Activated CD8-positive, alpha-beta memory T cell treated with anti-CD3 and anti-CD28 coated beads, Interleukin-2, amount 50 U/mL, for 1 hour (primary cell): ENCODE data around the gene TSPAN3.

ENCODE experiments used
- DNase-seq: peaks from one replicate; pipeline ENCODE4 v3.0.0-alpha.2; 2020; ENCODE audit errors: extremely low read depth

The TSPAN3 gene

DNA sequence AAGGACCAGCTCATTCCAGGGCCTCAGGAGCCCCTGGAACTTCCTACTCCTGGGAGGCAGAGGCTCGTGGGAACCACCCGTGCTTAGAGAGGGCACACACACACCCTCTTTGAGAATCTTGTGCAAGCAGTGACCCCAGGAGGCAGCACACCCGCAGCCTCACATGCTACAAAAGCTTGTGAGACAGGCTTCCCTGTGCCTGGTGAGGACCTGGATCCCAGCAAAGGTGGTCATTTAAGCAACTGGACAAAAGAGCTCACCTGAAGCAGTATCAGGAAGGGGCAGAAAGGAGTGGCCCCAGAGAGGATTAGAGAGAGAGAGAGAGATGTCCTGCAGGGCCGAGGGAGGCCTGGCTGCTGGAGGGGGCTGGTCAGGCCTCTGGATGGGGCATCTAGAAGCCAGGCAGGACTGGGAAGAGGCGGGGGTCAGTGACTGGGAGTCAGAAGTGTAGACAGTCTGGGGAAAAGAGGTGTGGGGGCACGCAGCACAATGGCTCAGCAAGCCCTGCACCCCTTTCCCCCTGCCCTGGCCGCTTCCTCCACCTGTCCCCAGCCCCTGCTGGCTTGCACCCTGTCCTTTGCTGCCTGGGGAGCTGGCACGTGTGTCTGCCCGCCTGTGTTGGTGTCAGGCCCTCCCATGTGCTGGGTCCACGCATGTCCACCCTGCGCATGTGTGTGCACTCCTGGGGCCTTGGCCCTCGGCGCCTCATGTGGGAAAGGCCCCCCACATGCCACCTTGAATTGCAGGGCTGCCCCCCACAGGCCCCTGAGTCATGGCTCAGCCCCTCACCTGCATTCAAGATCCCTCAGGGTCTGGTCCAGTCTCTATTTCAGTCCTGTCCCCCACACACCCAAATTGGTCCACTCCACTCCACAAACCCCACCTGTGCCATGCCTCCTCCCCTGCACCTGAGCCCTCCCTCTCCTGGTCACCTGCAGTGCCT, 36.9 kb downstream of the TSPAN3 start:
- no peak for DNase-seq

DNA sequence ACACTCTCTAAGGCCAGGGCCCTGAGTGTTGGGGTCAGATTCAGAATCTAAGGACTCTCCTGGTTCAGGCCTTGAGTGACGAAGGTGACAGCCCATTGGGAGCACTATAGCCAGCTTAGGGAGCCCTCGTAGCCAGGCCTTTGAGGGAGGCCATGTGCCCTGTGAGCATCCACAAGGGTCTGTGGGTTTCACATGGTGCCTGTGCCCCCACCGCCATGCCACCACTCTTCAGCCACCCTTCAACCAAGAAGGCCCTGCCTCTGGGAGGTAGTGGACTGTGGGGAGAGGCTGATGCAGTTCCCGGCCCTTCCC, 37.5 kb downstream of the TSPAN3 start:
- DNase-seq = no peak

DNA sequence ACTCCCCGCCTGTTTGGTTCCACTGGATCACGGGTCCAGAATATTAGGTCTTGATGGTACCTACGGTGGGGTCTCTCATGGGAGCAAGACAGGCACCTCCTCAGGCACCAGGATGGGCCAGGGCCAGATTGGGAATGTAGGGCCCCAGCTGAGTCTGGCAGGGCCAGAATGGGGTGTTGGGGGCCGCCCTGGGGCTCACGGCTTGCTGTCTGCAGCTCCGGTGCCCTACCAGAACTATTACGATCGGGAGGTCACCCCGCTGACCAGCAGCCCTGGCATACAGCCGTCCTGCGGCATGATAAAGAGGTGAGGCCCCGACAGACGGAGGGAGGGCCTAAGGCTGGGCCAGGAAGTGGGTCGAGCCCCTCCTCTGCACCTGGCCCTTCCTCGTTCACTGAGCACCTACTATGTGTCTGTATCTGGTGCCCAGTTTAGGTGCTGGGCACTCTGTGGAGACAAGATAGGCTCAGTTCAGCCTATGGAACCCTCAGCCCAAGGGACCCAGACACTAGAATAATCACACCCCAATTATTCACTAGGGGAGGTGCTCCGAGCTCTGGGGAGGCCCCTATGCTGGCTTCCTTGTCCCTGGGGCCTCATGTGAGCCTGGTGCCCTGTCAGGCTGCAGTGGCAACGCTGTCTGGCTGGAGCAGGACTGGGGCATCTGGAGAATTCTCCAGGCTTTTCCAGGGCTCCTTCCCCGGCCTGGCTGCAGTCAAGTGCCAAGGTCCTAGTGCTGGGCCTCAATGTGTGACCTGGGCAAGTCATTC, 38.1 kb downstream of the TSPAN3 start:
- DNase-seq = no peak

DNA sequence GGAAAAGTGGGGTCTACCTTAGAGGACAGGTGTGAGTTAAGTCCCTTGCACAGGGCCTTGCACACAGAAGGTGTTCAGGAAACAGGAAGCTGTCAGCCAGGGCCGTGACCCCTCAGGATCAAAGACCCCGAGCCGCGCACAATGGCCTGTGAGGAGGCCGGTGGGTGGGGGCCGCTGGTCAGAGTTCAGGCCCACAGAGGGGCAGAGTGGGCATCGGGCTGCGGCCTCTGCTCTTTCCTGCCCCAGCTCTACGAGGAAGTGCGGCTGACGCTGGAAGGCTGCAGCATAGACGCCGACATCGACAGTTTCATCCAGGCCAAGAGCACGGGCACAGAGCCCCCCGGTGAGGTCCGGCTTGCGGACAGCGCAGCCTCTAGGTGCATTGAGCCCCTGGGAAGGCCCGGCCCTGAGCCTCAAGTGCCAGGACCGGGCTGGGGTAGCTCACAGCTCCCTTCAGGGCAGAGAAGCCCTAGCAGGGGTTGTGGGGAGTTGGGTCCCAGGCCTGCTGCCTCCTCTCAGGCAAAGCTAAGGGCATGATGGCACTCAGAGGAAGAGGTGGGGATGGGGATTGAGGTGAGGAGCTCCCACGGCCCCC, 38.8 kb downstream of the TSPAN3 start:
- DNase-seq = no peak

DNA sequence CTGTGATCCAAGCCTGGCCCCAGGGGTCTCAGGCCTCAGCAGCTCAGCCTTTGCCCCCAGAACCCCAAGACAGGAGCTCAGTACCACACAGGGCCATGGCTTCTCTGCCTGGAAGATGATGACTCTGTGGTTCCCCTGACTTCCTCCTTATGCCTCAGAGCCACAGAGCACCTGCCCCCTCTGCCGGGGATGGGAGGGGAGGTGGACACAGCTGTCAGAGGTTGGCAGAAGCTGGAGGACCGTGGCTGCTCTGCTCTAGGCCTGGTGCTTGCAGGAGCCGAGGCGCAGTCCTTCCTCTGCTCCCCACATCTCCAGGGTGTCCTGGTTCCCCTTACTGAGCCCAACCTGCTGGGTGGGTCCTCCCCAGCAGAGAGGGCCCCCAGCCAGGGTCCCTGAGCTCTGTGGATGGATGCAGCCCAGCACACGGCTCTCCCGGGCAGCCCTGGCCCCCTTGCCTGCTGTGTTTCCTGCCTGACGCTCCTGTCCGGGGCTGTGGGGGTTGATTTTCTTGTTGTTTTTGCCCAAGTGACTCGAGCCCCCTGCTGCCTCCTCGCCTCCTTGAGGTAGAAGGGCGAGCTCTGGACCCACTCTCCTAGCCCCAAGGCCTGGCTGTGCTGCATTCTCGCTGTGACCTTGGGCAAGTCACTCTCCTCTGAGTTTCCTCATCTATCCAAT, 39.4 kb downstream of the TSPAN3 start:
- DNase-seq = no peak

DNA sequence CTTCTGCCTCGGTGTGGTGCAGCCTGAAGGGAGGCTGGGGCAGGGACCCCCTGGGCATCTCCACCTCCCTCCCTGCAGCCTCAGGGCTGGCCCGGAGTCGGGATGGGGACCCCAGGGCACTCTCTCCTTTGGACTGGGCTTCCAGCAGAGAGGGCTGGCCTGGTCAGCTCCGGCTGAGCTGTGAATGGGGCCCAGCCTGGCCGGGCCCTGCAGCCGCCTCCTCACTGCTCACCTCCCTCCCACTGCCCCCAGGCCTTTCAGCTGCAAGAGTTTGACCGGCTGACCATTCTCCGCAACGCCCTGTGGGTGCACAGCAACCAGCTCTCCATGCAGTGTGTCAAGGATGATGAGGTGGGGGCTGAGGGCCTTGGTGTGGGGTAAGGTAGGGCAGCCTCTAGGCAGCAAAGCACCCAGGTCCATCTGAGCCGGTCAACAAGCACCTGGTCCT, 40.0 kb downstream of the TSPAN3 start:
- DNase-seq = no peak

DNA sequence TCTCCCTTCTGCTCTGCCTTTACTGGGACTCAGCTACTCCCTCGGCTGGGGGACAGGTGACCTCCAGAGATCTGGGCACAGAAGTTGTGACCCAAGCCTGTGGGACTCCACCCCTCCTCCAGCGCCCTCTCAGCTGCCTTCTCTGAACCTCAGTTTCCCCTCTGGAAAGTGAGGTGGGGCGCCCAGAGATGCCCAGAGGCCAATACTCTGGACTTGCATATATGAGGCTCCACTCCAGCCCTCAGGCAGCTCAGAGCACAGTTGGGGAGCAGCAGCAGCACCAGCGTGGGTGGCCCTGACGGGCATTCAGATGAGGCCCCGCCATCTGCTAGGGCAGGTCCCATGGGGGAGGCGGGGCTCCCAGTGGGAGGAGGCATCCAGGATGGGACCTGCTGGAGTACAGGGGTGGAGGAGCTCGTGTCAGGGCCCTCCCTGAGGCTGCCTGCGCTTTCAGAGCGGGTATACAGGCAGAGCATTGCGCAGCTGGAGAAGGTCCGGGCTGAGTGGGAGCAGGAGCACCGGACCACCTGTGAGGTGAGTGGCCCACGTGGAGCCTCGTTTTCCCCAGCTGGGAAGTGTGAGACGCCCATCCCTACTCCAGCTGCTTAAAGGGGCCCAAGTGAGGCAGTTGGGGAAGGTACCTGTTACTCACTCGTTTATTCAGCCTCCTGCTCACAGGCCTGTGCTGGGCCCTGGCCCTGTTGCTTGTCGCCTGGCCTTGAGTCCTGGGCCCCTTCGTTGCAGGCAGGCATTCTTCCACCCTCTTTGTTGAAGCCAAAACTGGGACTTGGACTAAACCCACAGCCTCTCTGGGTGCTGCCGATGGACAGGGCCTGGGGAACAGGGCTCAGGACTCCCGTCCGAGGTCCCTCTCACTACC, 40.6 kb downstream of the TSPAN3 start:
- no peak for DNase-seq

DNA sequence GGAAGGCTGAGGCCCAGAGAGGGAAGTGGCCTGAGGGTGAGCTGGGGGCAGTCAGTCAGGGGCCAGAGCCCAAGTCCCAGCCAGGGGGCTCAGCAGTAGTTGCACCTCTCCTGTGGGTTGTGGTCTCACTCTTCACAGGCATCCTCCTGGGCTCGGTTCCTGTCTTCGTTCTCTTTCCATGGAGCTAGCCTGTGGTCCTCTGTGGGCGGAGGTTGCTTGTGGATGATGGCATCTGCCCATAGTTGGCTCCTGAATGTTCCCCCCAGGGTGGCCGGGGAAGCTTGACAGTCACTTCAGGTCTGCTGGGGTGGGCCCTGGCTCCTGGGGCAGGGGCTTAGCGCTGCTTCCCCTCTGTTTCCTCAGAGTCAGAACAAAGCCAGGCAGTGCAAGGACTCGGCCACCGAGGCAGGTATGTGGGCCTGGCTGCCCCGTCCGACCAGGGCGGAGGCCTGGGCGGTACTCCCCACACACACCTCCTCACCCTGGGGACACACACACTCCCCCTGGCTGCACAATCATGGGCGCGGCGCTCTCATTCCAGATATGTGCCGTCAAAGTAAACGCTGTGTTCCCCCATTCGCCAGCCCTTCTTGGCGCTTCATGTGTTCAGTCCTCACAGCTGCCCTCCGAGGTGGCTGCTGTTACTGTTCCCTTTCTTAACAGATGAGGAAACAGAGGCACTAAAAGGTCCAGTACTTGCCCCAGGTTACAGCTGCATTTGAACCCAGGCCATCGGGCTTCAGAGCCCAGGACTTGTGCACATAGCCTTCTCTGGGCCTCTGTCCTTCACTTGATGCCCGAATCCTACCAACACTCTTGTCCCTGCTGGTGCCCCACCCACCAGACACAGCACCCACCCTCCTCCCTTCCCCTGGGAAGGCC, 41.5 kb downstream of the TSPAN3 start:
- DNase-seq = no peak

DNA sequence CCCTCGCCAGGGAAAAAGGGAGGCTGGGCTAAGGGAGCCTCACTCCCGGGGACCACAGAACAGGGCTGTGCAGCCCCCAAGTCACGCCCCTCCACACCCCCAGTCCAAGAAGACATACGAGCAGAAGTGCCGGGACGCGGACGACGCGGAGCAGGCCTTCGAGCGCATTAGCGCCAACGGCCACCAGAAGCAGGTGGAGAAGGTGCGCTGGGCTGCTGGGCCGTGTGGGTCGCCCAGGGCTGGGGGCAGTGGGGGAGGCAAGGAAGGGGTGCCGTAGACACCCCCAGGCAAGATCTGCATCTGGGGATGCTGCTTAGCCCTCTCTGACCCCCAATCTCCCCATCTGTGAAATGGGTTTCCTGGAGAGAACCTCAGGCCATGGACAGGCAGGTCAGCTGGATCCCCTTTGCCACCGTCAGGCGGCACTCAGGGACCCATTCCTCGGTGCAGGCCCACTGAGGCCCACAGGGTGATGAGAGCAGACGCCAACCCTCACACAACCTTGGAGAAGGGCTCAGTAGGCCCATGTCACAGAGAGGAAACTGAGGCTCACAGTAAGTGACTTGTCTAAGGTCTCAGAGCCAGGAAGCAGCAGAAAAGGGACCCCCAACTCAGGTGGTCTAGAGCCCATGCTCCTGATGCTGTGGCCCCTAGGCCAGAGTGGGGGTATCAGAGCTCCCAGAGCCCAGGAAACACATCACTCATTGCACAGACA, 42.3 kb downstream of the TSPAN3 start:
- no peak for DNase-seq

DNA sequence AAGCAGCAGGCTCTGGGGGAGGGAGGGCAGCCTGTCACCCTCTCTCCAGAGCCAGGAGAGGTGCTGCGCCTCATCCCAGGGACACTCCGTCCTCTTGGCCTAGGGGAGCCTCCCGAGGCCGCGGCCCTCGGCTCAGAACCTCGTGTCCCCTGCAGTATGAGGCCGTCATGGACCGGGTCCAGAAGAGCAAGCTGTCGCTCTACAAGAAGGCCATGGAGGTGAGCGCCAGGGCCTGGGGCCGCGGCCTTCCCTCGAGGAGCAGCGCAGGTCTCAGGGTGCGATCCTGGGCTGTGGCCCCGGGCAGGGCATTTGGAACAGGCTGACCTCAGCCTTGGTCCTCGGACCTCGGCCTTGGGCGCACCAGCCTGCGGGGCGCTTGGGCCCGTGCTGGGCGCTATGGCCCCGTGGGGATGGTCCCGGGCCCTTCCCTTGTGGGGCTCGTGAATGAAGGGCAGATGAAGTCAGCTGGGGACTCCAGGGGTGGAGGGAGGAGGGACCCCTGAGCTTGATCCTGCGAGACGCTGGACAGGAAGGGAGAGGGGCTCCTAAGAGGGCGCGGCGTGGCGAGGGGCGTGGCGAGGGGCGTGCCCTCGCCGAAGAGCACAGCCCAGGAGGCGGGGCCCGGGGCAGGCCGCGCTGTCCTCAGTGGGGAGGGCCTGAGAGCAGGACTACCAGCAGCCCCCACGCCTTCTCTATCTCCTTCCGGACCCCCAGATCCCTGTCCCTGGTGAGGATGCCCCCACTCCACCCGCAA, 43.0 kb downstream of the TSPAN3 start:
- no peak for DNase-seq

DNA sequence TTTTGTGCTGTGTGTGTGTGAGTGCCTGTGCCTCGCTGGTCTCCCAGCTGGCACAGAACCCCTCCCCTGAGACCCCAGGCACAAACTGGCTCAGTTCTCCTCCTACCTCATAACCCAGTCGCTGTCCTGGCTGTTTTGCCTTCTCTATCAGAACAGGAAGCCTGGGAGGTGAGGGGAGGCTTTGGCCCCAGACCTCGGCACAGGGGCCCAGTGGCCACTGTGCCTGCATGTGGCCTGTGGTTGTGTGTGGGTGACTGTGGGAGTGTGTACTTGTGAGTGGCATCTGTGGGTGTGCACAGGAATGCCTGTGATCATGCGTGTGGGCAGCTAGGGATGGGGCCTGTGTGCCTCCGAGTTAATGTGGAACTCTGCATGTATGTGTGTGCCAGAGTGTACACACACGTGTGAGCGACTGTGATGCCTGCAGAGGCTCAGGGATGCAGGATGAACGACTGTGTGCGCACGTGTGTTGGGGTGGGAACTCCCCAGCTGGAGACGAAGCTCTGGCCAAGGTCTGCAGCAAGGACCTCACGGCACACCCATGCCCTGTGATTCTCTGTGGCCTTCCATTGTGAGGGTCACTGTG, 43.7 kb downstream of the TSPAN3 start:
- no peak for DNase-seq

DNA sequence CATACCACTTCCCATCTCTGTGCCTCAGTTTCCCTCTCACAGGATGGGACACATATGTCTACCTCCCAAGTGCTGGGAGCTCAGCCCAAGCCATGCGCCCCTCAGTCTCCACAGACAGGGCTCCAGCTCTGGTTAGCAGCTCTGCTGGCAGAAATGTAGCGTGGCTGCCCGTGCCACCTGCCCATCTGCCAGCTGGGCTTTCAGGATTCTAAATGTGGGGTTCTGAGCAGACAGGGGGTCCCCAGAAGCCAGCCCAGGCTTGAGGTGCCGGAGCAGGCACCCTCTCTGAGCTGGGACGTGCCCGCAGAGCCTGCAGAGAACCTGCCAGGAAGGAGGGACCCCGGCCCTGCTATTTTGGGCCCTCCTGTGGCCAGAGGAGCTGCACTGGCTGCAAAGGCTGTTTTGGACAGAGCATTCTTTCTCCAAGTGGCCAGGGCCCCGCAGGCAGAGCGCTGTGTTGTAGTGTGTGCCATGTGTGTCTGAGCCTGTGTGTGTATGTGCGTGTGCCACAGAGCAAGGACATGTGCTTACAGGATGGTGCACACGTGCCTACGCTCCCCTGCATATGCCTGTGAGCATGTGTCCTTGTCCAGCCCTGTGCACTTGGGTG, 44.3 kb downstream of the TSPAN3 start:
- no peak for DNase-seq

DNA sequence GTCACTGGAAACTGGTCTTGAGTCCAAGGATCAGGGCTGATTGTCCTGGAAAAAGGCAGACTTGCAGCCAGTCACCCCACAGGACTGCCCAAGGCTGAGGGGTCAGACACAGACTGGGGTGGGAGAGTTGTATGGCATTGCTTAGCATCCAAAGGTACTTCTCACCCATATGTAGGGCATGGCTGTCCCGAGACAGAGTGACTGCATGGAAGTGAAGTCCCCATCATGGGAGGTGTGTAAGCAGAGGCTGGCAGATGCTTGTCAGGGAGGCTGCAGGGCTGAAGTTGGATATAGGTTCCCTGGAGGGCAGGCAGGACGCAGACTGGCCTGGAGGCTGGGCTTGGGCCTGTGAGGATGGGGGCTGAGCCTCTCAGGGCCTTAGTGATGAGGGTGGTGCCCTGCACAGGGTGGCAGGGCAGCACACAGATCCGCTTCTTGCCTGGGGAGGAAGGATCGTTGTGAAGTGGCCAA, 44.9 kb downstream of the TSPAN3 start:
- no peak for DNase-seq

DNA sequence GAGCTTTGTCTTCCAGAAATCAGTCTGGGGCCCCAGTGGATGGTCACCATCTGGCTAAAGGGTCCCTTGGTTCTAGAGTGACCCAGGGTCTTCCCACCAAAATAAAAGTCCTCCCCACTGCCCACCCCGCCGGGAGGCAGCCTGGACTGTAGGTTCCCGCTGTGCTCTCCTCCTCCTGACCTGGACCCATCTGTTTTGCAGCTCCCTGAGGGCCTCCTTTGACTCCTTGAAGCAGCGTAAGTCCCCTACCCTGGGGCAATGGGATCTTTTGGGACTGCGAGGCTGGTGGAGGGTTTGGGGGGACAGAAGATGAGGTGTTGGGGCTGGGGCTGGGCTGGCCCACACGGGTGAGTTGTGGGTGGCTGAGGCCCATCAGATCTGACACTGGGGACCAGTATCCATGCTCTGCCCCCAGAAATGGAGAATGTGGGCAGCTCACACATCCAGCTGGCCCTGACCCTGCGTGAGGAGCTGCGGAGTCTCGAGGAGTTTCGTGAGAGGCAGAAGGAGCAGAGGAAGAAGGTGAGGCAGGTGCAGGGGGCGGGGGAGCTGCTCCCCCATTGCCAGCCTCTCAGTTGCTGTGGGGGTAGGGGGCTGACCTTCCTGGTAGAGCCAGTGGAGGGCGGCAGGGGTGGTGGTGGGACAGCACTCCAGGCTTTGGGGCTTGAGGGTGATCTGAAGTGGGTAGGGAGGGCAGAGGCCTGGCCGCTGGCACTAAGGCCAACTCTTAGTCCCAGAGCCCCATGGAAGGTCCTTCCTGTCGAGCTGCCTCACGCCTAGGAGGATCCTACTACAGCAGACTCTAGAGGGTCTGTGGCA, 45.6 kb downstream of the TSPAN3 start:
- no peak for DNase-seq

DNA sequence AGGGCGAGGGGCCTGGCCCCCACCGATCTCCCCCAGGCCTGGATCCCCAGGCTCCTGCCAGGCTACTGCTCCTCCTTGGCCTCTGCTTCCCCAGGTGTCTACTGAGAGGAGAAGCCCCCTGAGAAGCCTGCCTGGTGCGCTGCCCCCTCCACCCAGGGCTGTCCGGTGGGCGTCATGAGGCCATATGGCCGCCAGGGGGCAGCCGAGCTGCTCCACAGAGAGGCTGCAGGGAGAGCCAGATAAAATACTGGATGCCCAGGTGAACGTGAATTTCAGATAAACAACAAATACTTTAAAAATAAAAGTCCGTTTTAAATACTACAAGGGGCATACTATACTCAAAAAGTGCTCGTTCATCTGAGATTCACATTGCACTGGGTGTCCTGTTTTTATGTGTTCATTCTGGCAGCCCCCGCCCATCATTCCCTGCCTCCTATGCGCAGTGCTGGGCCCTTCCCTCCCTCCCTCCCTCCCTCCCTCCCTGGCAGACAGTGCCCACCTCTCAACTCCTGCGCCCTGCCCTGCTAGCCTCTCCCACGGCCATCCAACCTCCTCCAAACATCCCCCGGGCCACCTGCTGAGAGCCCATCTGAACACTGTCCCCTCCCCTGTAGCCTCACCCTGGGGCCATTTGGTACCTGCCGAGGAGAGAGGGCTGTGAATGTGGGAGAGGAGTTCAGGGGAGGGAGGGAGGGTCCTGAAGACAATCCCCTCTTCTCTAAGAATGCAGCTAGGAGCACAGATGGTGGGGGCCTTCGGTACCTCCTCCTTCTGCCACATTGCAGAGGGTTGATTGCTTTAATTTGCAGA, 46.4 kb downstream of the TSPAN3 start:
- no peak for DNase-seq
